K562 (cell line): ENCODE results near the gene ZNF273. TPM values are rescaled to one million over a fixed set of nuclear protein-coding genes. Genes with fewer than 3 reads are reported as not detected.

Source experiments
- CC2D1A ChIP-seq: fragments of 450-650 bp; IDR thresholded peaks from 2 replicates; pipeline ENCODE4 v1.6.1; 2017; ENCODE audit warnings: mild to moderate bottlenecking
- CGGBP1 ChIP-seq: fragments of 250-450 bp; sonication (Bioruptor Pico); IDR thresholded peaks from 2 replicates; pipeline ENCODE4 v1.9.0; 2021; ENCODE audit warnings: mild to moderate bottlenecking
- GATAD2A ChIP-seq: fragments of 450-650 bp; IDR thresholded peaks from 2 replicates; pipeline ENCODE4 v1.6.1; 2017
- HDAC2 ChIP-seq: fragments of 450-650 bp; IDR thresholded peaks from 2 replicates; pipeline ENCODE4 v1.6.1; 2016; ENCODE audit warnings: mild to moderate bottlenecking
- ILK ChIP-seq: fragments of 450-650 bp; IDR thresholded peaks from 2 replicates; pipeline ENCODE4 v1.6.1; 2016; ENCODE audit warnings: missing genetic modification characterization, low read depth, mild to moderate bottlenecking, missing compliant biosample characterization, moderate library complexity, borderline replicate concordance
- MBD2 ChIP-seq: sonication (generic); IDR thresholded peaks from 2 replicates; pipeline ENCODE4 v1.6.1; 2016; ENCODE audit warnings: low read depth, borderline replicate concordance
- MNT ChIP-seq, 2 experiments: fragments of 450-650 bp; conservative IDR thresholded peaks; 2 replicates each; pipeline ENCODE4 v1.6.1; 2017; ENCODE audit warnings: mild to moderate bottlenecking in 2 of 2, moderate library complexity in 2 of 2
- MTA3 ChIP-seq: fragments of 450-650 bp; formaldehyde crosslinking; IDR thresholded peaks from 2 replicates; pipeline ENCODE4 v1.6.1; 2017; ENCODE audit warnings: mild to moderate bottlenecking, borderline replicate concordance
- NFYB ChIP-seq: IDR thresholded peaks from 2 replicates; pipeline ENCODE4 v1.6.1; 2011; ENCODE audit warnings: mild to moderate bottlenecking, moderate library complexity; ENCODE audit not compliant: insufficient read length; ENCODE audit errors: extremely low read depth
- PCBP1 ChIP-seq: fragments of 200-400 bp; formaldehyde crosslinking; IDR thresholded peaks from 2 replicates; pipeline ENCODE4 v1.6.1; 2018; ENCODE audit warnings: mild to moderate bottlenecking, low read depth, low read length; ENCODE audit not compliant: poor library complexity, severe bottlenecking
- PHF8 ChIP-seq: fragments of 200-600 bp; sonication (generic); IDR thresholded peaks from 2 replicates; pipeline ENCODE4 v1.6.1; 2012; ENCODE audit warnings: mixed run types, mild to moderate bottlenecking, inconsistent platforms, low read length, moderate library complexity, borderline replicate concordance
- PREB ChIP-seq: sonication (generic); formaldehyde crosslinking; IDR thresholded peaks from 2 replicates; pipeline ENCODE4 v1.8.1; 2023; ENCODE audit warnings: mild to moderate bottlenecking, missing genetic modification reagents
- SRSF7 ChIP-seq: fragments of 200-400 bp; formaldehyde crosslinking; optimal IDR thresholded peaks from 2 replicates; pipeline ENCODE3; 2017; ENCODE audit warnings: mild to moderate bottlenecking, low read depth, low read length
- TAF1 ChIP-seq: IDR thresholded peaks from 2 replicates; pipeline ENCODE4 v1.6.1; 2011; ENCODE audit warnings: mild to moderate bottlenecking, low read length, moderate library complexity; ENCODE audit not compliant: insufficient read depth, control insufficient read depth, severe bottlenecking; ENCODE audit errors: extremely low read depth
- TGIF2 ChIP-seq: sonication (generic); formaldehyde crosslinking; IDR thresholded peaks from 2 replicates; pipeline ENCODE4 v1.8.1; 2022; ENCODE audit warnings: mild to moderate bottlenecking, missing genetic modification reagents, moderate library complexity
- ZBTB26 ChIP-seq: fragments of 450-650 bp; formaldehyde crosslinking; IDR thresholded peaks from 2 replicates; pipeline ENCODE4 v1.4.0; 2022; ENCODE audit warnings: missing genetic modification characterization
- ZNF174 ChIP-seq: fragments of 250-450 bp; sonication (Bioruptor Pico); IDR thresholded peaks from 2 replicates; pipeline ENCODE4 v1.4.0; 2020; ENCODE audit warnings: mild to moderate bottlenecking
- ZNF184 ChIP-seq: sonication (generic); formaldehyde crosslinking; IDR thresholded peaks from 2 replicates; pipeline ENCODE4 v1.5.0; 2020; ENCODE audit warnings: missing genetic modification reagents
- ZNF436 ChIP-seq: fragments of 250-450, 450-650 bp; sonication (Bioruptor Pico); formaldehyde crosslinking; IDR thresholded peaks from 2 replicates; pipeline ENCODE4 v1.7.0; 2020; ENCODE audit warnings: mild to moderate bottlenecking
- ZNF639 ChIP-seq, 2 experiments: fragments of 200-800 bp in 1 of 2; sonication (Bioruptor generic) in 1 of 2; sonication (generic) in 1 of 2; formaldehyde crosslinking in 1 of 2; IDR thresholded peaks in 1 of 2; conservative IDR thresholded peaks in 1 of 2; 2 replicates each; pipeline versions ENCODE4 v1.5.0 to v1.6.1; 2016 to 2020; ENCODE audit warnings: missing compliant biosample characterization in 1 of 2, missing genetic modification characterization in 1 of 2, missing genetic modification reagents in 1 of 2
- ZNF695 ChIP-seq: fragments of 450-650 bp; formaldehyde crosslinking; IDR thresholded peaks from 2 replicates; pipeline ENCODE4 v1.4.0; 2020; ENCODE audit warnings: mild to moderate bottlenecking, moderate library complexity
- polyA plus RNA-seq, 8 experiments: library from polyadenylated mRNA; depleted of rRNA in 4 of 8; stranded (reverse) in 5 of 8; unstranded in 3 of 8; fragments of >200 nt; fragmentation: Nextera tagmentation in 2 of 8; fragmentation: Illumina TruSeq in 1 of 8; extraction: Ambion mirVana in 2 of 8; extraction: Trizol in 1 of 8; gene quantifications; 2 replicates each; pipeline versions ENCODE4 v1.2.1 to v1.2.3, GENCODE V29; 2011 to 2014; ENCODE audit warnings: inconsistent platforms in 1 of 8, missing spikeins in 1 of 8
- total RNA-seq, 7 experiments: library from RNA; depleted of rRNA in 6 of 7; stranded (reverse); fragments of >200 nt in 6 of 7; fragmentation: Illumina TruSeq in 2 of 7; extraction: Trizol in 2 of 7; gene quantifications; 2 replicates each; pipeline versions ENCODE4 v1.2.1 to v1.2.3, GENCODE V29; 2011 to 2021; ENCODE audit warnings: low replicate concordance in 1 of 7

Gene ZNF273
- total and polyA plus RNA-seq, 9 of the 15 experiments (the other 6 are each of a cell fraction or from before 2014, with no cell fraction given), result 13.3 to 37.0 (median 20.7) TPM

- no peak for TF ChIP-seq ZBTB26 (CRISPR knock-in tag)
- TF ChIP-seq HDAC2, result 0 out of 2 replicates have a peak, but pooled peaks have one; percentile 23
- TF ChIP-seq CC2D1A, result peak; percentile 71; the same call in 1 of the 2 replicates
- TF ChIP-seq NFYB, result peak; percentile 96
- peak; percentile 75; the same call in 1 of the 2 replicates for TF ChIP-seq CGGBP1 (CRISPR knock-in tag)
- peak; percentile 75; the same call in 1 of the 2 replicates for TF ChIP-seq MTA3
- no peak for TF ChIP-seq SRSF7
- no peak for TF ChIP-seq PCBP1
- TF ChIP-seq ZNF436, result 0 out of 2 replicates have a peak, but pooled peaks have one; percentile 11
- no peak for TF ChIP-seq ZNF695 (CRISPR knock-in tag)
- peak; percentile 89 for TF ChIP-seq MBD2
- TF ChIP-seq TGIF2 (CRISPR knock-in tag), result no peak
- TF ChIP-seq ILK (tag), result no peak
- peak; percentile 85 for TF ChIP-seq PHF8
- TF ChIP-seq GATAD2A, result no peak
- TF ChIP-seq ZNF184, result no peak
- no peak for TF ChIP-seq PREB (CRISPR knock-in tag)
- no peak for TF ChIP-seq ZNF174 (CRISPR knock-in tag)
- no peak for TF ChIP-seq ZNF639 (CRISPR knock-in tag; conservative IDR thresholded peaks at IDR 0.05 in 1 of 2, IDR thresholded peaks at IDR 0.05 in 1 of 2)
- TF ChIP-seq TAF1, result peak; percentile 92
- TF ChIP-seq MNT (conservative IDR thresholded peaks at IDR 0.05), result peak in 1 of 2 experiments; percentile 65; a peak in 1 of 4 replicates
These were observed at the start of gene ZNF273 (continued) for GRCh38 chr7:64902806-64903721.
